ENCODE results near the gene SASH1.

GRCh38 chr6:148367411-148368024 lies 24.9 kb downstream of the SASH1 start:
- no peak for TF ChIP-seq POLR2A (IDR thresholded peaks at IDR 0.05; ENCODE audit: low read length)
- TF ChIP-seq GATA1 (IDR thresholded peaks at IDR 0.05; ENCODE audit: low read depth, low read length), result no peak
